Uterus (tissue), 4 donors: Measurements from ENCODE around the gene IKZF1. TPM values are rescaled to one million over a fixed set of nuclear protein-coding genes. Genes with fewer than 3 reads are reported as not detected.

Source experiments
- DNase-seq, 2 donors: peaks; one replicate each; pipeline ENCODE4 v3.0.0-alpha.2; 2019 to 2020
- H3K27ac ChIP-seq, 2 donors: fragments of 200-600 bp; sonication (generic); 1 replicate in 1 of 2; 2 replicates in 1 of 2; pipeline ENCODE4 v1.5.1; 2016 to 2018
- H3K27me3 ChIP-seq, 2 donors: fragments of 200-600 bp; sonication (generic); one replicate each; pipeline ENCODE4 v1.5.1; 2018 to 2019; ENCODE audit warnings: control low read depth in 1 of 2
- H3K36me3 ChIP-seq, 2 donors: fragments of 200-600 bp; sonication (generic); one replicate each; pipeline ENCODE4 v1.5.1; 2019; ENCODE audit warnings: control low read depth in 1 of 2
- H3K4me1 ChIP-seq, 2 donors: fragments of 200-600 bp; sonication (generic); one replicate each; pipeline ENCODE4 v1.5.1; 2018 to 2019; ENCODE audit warnings: control low read depth in 1 of 2
- H3K4me3 ChIP-seq, 2 donors: fragments of 200-600 bp; sonication (generic); 1 replicate in 1 of 2; 2 replicates in 1 of 2; pipeline ENCODE4 v1.5.1; 2018 to 2019; ENCODE audit warnings: mild to moderate bottlenecking in 1 of 2
- H3K9me3 ChIP-seq, 2 donors: fragments of 200-600 bp; sonication (generic); one replicate each; pipeline ENCODE4 v1.5.1; 2019; ENCODE audit warnings: control low read depth in 1 of 2
- POLR2A ChIP-seq, 2 donors: fragments of 450-650 bp; IDR thresholded peaks; one replicate each; pipeline ENCODE4 v1.6.1; 2016; ENCODE audit warnings: antibody characterized with exemption in 2 of 2, mild to moderate bottlenecking in 1 of 2, moderate library complexity in 1 of 2
- intact Hi-C: fragments of 100-400 bp; cut with DNase I; formaldehyde crosslinking; loops from one replicate; pipeline ENCODE4 v1.15.1; 2023; ENCODE audit warnings: low total_unique reads
- total RNA-seq, 4 donors: library from RNA; depleted of rRNA in 3 of 4; stranded (reverse); fragments of >200 nt in 3 of 4; gene quantifications; one replicate each; pipeline versions ENCODE4 v1.1.0 to v1.2.4, GENCODE V29; 2014 to 2023
- TF ChIP-seq, protein P1 (sequence below), 4 experiments: fragments of 200-600 bp in 2 of 4; fragments of 450-650 bp in 2 of 4; sonication (generic) in 2 of 4; IDR thresholded peaks; one replicate each; pipeline ENCODE4 v1.5.1; 2016 to 2019; ENCODE audit warnings: antibody characterized with exemption in 4 of 4, mild to moderate bottlenecking in 2 of 4, moderate library complexity in 1 of 4
- donor health status: DM: yes; HTN: yes; CAD: no.

IKZF1 gene
- total RNA-seq, 4 donors from 2014 or later: 7.0 to 828 (median 12.8) TPM

DNA sequence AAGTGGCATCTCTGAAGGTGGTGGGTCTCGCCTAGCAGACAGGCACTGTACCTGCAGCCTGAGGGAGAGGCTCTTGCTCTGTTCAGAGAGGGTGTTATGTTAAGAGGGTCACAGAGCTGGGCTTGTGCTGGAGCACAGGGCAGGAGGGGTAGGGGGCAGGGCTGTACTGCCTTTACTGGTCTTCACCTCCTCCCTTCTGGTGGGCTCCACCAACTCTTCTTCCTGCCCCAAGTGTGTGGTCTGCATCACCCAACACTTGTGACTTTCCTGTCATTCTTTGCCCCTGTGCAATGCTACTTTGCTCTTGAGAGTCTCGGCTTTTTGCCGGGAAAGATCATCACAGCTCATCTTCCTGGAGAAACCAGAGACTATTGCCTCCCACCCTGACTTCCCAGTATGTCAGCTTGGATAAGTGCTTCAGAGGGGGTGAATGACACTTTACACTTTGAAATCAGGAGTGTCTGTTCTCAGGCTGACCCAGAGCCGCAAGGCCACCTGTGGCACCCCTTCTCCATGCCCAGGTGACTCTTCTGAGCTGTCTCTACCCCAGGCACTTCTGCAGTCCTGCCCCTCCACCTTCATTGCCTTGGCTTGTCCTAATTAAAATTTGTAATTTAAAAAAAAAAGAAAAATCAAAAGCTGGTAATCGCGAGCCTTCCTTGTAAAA is 38.4 kb upstream of the IKZF1 start:
- no peak for DNase-seq
- Histone ChIP-seq H3K36me3 (no peaks in the 10 kb centered on the region), H3K27me3 (no peaks in the 10 kb centered on the region), H3K27ac (no peak overlapping the region), H3K9me3 (no peaks in the 10 kb centered on the region), H3K4me1 (no peaks in the 10 kb centered on the region), H3K4me3 (no peak overlapping the region)
- TF ChIP-seq POLR2A (IDR thresholded peaks at IDR 0.05): no peak
- intact Hi-C loops: no loop called here

DNA sequence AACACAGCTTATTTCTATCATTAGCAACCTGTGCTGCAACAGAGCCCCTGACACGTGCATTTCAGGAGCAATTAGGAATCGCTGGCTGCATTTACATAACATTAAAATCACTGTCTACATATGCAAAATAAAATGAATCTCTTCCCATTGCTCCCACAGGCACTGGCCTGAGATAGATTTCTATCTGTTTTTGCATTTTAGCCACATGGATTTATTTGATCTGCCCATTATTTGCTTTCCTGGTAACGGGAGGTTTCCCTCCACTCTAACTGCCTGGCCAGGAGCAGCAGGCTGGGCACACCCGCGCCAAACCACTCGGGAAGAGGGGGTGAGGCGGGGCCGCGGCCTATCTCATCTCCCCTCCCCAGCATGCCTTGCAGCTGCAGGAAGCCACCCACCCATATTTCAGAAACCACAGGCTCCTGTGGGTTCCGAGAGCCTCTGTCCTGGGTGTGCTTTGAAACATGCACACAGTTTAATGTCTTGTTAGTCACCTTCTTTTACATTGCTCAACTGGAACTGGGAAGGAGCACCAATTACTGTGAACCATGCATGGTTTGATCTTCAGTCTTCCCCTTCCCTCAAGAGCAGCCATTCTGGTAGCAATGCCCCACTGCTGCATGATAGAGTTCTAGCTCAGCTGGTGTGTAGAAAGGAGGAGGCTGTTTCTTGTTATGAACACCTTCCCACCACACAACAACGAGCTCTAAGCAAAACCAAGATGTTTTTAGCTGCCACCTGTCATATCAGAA is 37.7 kb upstream of the IKZF1 start:
- Histone ChIP-seq H3K9me3 (no peaks in the 10 kb centered on the region), H3K27me3 (no peaks in the 10 kb centered on the region), H3K27ac (no peak overlapping the region), H3K36me3 (no peaks in the 10 kb centered on the region), H3K4me3 (no peak overlapping the region), H3K4me1 (no peaks in the 10 kb centered on the region)
- TF ChIP-seq, protein P1, sequence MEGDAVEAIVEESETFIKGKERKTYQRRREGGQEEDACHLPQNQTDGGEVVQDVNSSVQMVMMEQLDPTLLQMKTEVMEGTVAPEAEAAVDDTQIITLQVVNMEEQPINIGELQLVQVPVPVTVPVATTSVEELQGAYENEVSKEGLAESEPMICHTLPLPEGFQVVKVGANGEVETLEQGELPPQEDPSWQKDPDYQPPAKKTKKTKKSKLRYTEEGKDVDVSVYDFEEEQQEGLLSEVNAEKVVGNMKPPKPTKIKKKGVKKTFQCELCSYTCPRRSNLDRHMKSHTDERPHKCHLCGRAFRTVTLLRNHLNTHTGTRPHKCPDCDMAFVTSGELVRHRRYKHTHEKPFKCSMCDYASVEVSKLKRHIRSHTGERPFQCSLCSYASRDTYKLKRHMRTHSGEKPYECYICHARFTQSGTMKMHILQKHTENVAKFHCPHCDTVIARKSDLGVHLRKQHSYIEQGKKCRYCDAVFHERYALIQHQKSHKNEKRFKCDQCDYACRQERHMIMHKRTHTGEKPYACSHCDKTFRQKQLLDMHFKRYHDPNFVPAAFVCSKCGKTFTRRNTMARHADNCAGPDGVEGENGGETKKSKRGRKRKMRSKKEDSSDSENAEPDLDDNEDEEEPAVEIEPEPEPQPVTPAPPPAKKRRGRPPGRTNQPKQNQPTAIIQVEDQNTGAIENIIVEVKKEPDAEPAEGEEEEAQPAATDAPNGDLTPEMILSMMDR (IDR thresholded peaks at IDR 0.05): no peak
- TF ChIP-seq POLR2A (IDR thresholded peaks at IDR 0.05): no peak
- intact Hi-C loops: no loop called here
- peak in 1 of 2 donors; percentile 18 for DNase-seq

DNA sequence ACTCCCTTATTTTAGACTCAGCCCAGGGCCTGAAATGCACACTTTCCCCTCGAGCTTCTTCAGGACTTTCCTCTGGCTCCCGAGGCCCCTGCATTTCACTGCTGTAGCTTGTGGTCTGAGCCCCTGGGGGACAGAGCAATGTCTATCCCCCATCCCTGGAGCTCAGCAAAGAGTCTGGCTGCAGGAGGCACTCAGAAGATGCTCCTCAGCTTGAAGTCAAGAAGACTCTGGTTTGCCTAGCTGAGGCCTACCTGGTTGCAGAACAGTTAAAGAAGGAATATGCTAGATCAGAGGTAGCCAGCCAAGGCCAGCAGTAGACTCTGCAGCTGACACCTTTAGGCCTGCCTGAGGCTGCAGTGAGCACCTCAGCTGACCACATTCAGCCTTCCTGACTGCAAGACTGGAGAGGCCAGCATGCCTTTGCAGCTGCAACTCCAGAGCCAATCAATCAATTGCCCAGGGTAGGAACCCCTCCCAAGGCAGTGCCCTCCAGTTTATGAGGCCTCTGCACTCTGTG is 36.9 kb upstream of the IKZF1 start:
- H3K27me3 ChIP-seq: no peaks in the 10 kb centered on the region
- no peaks in the 10 kb centered on the region for H3K36me3 ChIP-seq
- H3K9me3 ChIP-seq: no peaks in the 10 kb centered on the region
- TF ChIP-seq POLR2A (IDR thresholded peaks at IDR 0.05): no peak
- TF ChIP-seq, protein P1 (IDR thresholded peaks at IDR 0.05): no peak
- H3K4me3 ChIP-seq: no peak overlapping the region
- no peak for DNase-seq
- H3K4me1 ChIP-seq: no peaks in the 10 kb centered on the region
- H3K27ac ChIP-seq: no peak overlapping the region
- intact Hi-C loops: no loop called here

DNA sequence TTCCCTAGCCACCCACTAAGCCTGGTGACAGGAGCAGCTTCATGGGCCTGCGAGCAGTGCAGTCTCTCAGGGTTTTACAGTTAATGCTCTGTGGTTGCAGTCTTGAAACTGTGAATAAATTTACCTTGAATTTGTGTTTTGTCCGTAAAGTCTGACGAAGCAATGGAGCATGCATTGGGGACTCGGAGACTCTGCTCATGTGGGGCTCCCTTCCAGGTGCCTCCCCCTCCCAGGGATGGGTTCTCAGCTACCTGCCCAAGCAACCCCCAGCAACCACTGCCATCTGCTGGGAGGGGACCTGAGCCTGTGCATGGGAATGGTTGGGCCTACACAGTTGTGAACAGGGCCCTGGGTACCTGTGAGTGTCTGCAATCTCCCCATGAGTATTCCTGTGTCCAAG is 36.3 kb upstream of the IKZF1 start:
- Histone ChIP-seq H3K27ac (no peak overlapping the region), H3K9me3 (no peaks in the 10 kb centered on the region), H3K4me3 (no peak overlapping the region), H3K36me3 (no peaks in the 10 kb centered on the region), H3K4me1 (no peaks in the 10 kb centered on the region), H3K27me3 (no peaks in the 10 kb centered on the region)
- TF ChIP-seq, protein P1 (IDR thresholded peaks at IDR 0.05): no peak
- no peak for TF ChIP-seq POLR2A (IDR thresholded peaks at IDR 0.05)
- intact Hi-C loops: no loop called here
- no peak for DNase-seq

DNA sequence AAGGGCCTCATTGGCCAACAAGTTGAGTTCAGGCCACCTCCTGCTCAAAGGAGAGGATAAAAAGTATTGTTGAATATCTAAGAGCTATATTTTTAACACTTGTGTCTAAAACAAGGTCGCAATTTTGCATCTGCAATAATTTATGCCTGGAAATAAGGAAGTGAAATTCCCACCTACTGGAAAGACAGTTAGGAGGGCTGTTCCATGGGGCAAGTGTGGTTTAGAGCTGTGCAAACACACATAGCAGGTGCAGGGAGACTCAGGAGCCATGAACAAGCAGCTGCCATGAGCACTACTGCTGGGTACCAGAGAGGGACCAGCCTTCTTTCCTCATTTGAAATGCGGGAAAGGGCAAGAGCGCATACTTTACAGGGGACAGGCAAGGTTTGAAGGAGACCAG is 35.5 kb upstream of the IKZF1 start:
- no peak for TF ChIP-seq POLR2A (IDR thresholded peaks at IDR 0.05)
- TF ChIP-seq, protein P1 (IDR thresholded peaks at IDR 0.05): no peak

More for the DNA sequence above, 35.5 kb upstream of the IKZF1 start:
- Histone ChIP-seq H3K36me3 (no peaks in the 10 kb centered on the region), H3K9me3 (no peaks in the 10 kb centered on the region), H3K4me3 (no peak overlapping the region), H3K27ac (no peak overlapping the region), H3K27me3 (no peaks in the 10 kb centered on the region), H3K4me1 (no peaks in the 10 kb centered on the region)
- intact Hi-C loops: no loop called here
- DNase-seq: no peak
